Transverse colon (tissue), 4 donors: ENCODE data around the gene SMIM43. TPM values are rescaled to one million over a fixed set of nuclear protein-coding genes. Genes with fewer than 3 reads are reported as not detected.

Source experiments
- DNase-seq: peaks from one replicate; pipeline ENCODE4 v3.0.0-alpha.2; 2019
- H3K27ac ChIP-seq, 4 donors: fragments of 200-600 bp; sonication (generic); 2 replicates each; pipeline ENCODE4 v1.5.1; 2016 to 2018; ENCODE audit warnings: inconsistent platforms in 4 of 4
- H3K27me3 ChIP-seq: fragments of 200-600 bp; sonication (generic); 2 replicates; pipeline ENCODE4 v1.5.1; 2017; ENCODE audit warnings: inconsistent platforms
- H3K36me3 ChIP-seq, 4 donors: fragments of 200-600 bp; sonication (generic); 2 replicates each; pipeline ENCODE4 v1.5.1; 2017 to 2019; ENCODE audit warnings: inconsistent platforms in 4 of 4
- H3K4me1 ChIP-seq, 4 donors: fragments of 200-600 bp; sonication (generic); 2 replicates each; pipeline ENCODE4 v1.5.1; 2017 to 2020; ENCODE audit warnings: inconsistent platforms in 4 of 4
- H3K4me3 ChIP-seq, 4 donors: fragments of 200-600 bp; sonication (generic); 1 replicate in 1 of 4; 2 replicates in 3 of 4; pipeline versions ENCODE4 v1.5.1 to v1.6.1; 2017 to 2019; ENCODE audit warnings: inconsistent platforms in 4 of 4
- H3K9me3 ChIP-seq, 2 donors: fragments of 200-600 bp; sonication (generic); 2 replicates each; pipeline ENCODE4 v1.5.1; 2017 to 2019; ENCODE audit warnings: inconsistent platforms in 2 of 2
- EP300 ChIP-seq: sonication (generic); formaldehyde crosslinking; IDR thresholded peaks from one replicate; pipeline ENCODE4 v1.6.1; 2017; ENCODE audit warnings: antibody characterized with exemption, low read depth
- POLR2A ChIP-seq: fragments of 450-650 bp; IDR thresholded peaks from one replicate; pipeline ENCODE4 v1.6.1; 2016; ENCODE audit warnings: antibody characterized with exemption, mild to moderate bottlenecking, moderate library complexity
- POLR2AphosphoS5 ChIP-seq, 3 donors: sonication (generic); formaldehyde crosslinking; IDR thresholded peaks; one replicate each; pipeline ENCODE4 v1.6.1; 2016; ENCODE audit warnings: antibody characterized with exemption in 3 of 3
- WGBS, 2 donors: methylation state at CpG; one replicate each; pipeline ENCODE4 v1.1.5; 2018; ENCODE audit warnings: low coverage in 1 of 2; 5-methylcytosine and 5-hydroxymethylcytosine counted together
- in situ Hi-C, 4 donors: fragments of 200-750 bp; cut with MboI; loops; one replicate each; pipeline versions ENCODE4 v1.15.0 to v1.15.1; 2017; ENCODE audit warnings: low sequenced_read_pairs in 3 of 4, low pct_ligation_motif_present in 1 of 4, low pct_unique_long_range_greater_than_20kb in 1 of 4
- intact Hi-C: fragments of 100-400 bp; cut with DNase I; formaldehyde crosslinking; loops from one replicate; pipeline ENCODE4 v1.15.1; 2023; ENCODE audit warnings: low total_unique reads
- total RNA-seq, 4 donors: library from RNA; depleted of rRNA; stranded (reverse); fragments of >200 nt; gene quantifications; one replicate each; pipeline ENCODE4 v1.1.0, GENCODE V29; 2016
- TF ChIP-seq, protein P1 (sequence below), 5 experiments: fragments of 200-600 bp in 3 of 5; fragments of 450-650 bp in 2 of 5; sonication (generic) in 3 of 5; IDR thresholded peaks; 1 replicate in 2 of 5; 2 replicates in 3 of 5; pipeline ENCODE4 v1.5.1; 2016 to 2017; ENCODE audit warnings: antibody characterized with exemption in 5 of 5, inconsistent platforms in 3 of 5, mild to moderate bottlenecking in 2 of 5, moderate library complexity in 1 of 5

SMIM43 gene
- total RNA-seq, 4 donors from 2014 or later = 0.27 TPM; not detected in 3

DNA sequence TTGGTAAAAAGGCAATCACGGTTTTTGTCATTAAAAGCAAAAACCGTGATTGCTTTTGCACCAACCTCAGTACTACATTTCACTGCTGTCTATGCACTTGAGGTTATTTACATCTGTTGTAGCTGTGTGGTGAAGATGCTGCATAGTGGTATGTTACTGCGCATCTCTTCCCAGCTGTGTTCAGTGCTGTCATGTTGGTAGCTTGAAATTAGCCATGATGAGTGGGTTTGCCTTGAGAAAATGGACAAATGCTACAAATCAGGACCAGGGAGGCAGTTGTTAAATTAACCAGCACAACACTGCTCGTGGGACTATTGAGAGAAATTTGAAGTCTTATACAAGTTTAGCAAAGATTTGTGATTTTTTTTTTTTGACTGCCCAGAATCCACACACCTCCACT is 2.2 kb upstream of the SMIM43 start:
- peaks cover 0 to 7% (median 1%) of the 10 kb centered on the region in 4 donors for H3K4me1 ChIP-seq
- DNase-seq = no peak
- intact Hi-C loops = no loop called here

DNA sequence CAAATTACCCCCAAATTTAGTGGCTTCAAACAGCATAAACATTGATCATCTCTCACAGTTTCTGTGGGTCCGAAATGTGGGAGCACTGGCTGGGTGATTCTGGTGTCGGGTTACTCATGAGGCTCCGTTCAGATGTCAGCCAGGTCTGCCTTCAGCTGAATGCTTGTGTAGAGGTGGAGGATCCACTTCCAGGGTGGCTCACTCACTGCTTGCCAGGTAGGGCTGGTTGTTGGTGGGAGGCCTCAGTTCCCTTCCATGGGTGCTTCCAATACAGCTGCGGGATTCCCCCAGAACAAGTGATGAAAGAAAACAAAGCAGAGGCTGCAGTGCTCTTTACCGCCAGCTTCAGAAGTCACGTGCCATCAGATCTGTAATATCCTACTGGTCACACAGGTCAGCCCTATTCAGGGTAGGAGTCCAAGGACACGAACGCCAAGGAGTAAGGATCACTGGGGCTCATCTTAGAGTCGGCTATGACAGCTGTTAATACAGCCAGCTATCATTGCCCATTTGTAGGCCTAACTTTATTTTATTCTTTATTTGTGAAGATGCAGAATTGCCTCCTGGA is 1.1 kb upstream of the SMIM43 start:
- DNase-seq = no peak
- H3K9me3 ChIP-seq = no peaks in the 10 kb centered on the region
- H3K27me3 ChIP-seq = peaks cover 43% of the 10 kb centered on the region
- in situ Hi-C loops = no loop called here
- no peak overlapping the region for H3K27ac ChIP-seq
- H3K36me3 ChIP-seq = no peaks in the 10 kb centered on the region
- 91% methylated on average over 8 of the region's 9 CpGs; no CpG with 5 or more reads in 1 of the 2 donors for WGBS, 2 donors
- H3K4me3 ChIP-seq = no peak overlapping the region
- intact Hi-C loops = no loop called here
- TF ChIP-seq EP300 (no peak), POLR2AphosphoS5 (IDR thresholded peaks at IDR 0.05) (no peak), POLR2A (no peak)
- TF ChIP-seq, protein P1, sequence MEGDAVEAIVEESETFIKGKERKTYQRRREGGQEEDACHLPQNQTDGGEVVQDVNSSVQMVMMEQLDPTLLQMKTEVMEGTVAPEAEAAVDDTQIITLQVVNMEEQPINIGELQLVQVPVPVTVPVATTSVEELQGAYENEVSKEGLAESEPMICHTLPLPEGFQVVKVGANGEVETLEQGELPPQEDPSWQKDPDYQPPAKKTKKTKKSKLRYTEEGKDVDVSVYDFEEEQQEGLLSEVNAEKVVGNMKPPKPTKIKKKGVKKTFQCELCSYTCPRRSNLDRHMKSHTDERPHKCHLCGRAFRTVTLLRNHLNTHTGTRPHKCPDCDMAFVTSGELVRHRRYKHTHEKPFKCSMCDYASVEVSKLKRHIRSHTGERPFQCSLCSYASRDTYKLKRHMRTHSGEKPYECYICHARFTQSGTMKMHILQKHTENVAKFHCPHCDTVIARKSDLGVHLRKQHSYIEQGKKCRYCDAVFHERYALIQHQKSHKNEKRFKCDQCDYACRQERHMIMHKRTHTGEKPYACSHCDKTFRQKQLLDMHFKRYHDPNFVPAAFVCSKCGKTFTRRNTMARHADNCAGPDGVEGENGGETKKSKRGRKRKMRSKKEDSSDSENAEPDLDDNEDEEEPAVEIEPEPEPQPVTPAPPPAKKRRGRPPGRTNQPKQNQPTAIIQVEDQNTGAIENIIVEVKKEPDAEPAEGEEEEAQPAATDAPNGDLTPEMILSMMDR (IDR thresholded peaks at IDR 0.05) = no peak
- peaks cover 0 to 7% (median 1%) of the 10 kb centered on the region in 4 donors for H3K4me1 ChIP-seq

More for the DNA sequence above, 2.2 kb upstream of the SMIM43 start:
- H3K4me3 ChIP-seq = no peak overlapping the region
- H3K27ac ChIP-seq = no peak overlapping the region
- peaks cover 40% of the 10 kb centered on the region for H3K27me3 ChIP-seq
- H3K36me3 ChIP-seq = no peaks in the 10 kb centered on the region
- TF ChIP-seq, protein P1 (IDR thresholded peaks at IDR 0.05) = no peak
- TF ChIP-seq POLR2AphosphoS5 (IDR thresholded peaks at IDR 0.05) (no peak), POLR2A (no peak), EP300 (no peak)
- H3K9me3 ChIP-seq = no peaks in the 10 kb centered on the region
- 83 to 87% methylated on average over 3 to 4 of the region's 4 CpGs for WGBS, 2 donors
- in situ Hi-C loops = no loop called here

- H3K4me1 ChIP-seq = peaks cover 0 to 7% (median 1%) of the 10 kb centered on the region in 4 donors
- H3K36me3 ChIP-seq = no peaks in the 10 kb centered on the region
- H3K4me3 ChIP-seq = peak overlapping the region in 3 of 4 donors; percentile 15 to 43 (median 16)
- peaks cover 48% of the 10 kb centered on the region for H3K27me3 ChIP-seq
- H3K27ac ChIP-seq = no peak overlapping the region
- TF ChIP-seq, protein P1 (IDR thresholded peaks at IDR 0.05) = no peak
- TF ChIP-seq EP300 = no peak
- TF ChIP-seq POLR2A = no peak
- no peak for TF ChIP-seq POLR2AphosphoS5 (IDR thresholded peaks at IDR 0.05)
- WGBS, 2 donors = 42 to 43% methylated on average over 3 to 11 of the region's 16 CpGs
- H3K9me3 ChIP-seq = no peaks in the 10 kb centered on the region
- in situ Hi-C loops = no loop called here
- no peak for DNase-seq
- intact Hi-C loops = no loop called here
Observed at GRCh38 chr4:121765368-121765705, 373 bp upstream of the SMIM43 start.

GRCh38 chr4:121764303-121764701 is 662 bp downstream of the SMIM43 start:
- in situ Hi-C loops = no loop called here
- no peak for TF ChIP-seq EP300
- no peak for TF ChIP-seq POLR2A
- no peak for TF ChIP-seq POLR2AphosphoS5 (IDR thresholded peaks at IDR 0.05)
- peaks cover 50% of the 10 kb centered on the region for H3K27me3 ChIP-seq
- WGBS, 2 donors = 29 to 33% methylated on average over 8 to 14 of the region's 14 CpGs
- no peak for DNase-seq
- peak overlapping the region in 3 of 4 donors; percentile 15 to 43 (median 16) for H3K4me3 ChIP-seq
- intact Hi-C loops = no loop called here
- H3K27ac ChIP-seq = no peak overlapping the region
- no peaks in the 10 kb centered on the region for H3K9me3 ChIP-seq
- peaks cover 0 to 7% (median 1%) of the 10 kb centered on the region in 4 donors for H3K4me1 ChIP-seq
- H3K36me3 ChIP-seq = no peaks in the 10 kb centered on the region
